ENCODE data around the gene RDH16.

Gene RDH16

DNA sequence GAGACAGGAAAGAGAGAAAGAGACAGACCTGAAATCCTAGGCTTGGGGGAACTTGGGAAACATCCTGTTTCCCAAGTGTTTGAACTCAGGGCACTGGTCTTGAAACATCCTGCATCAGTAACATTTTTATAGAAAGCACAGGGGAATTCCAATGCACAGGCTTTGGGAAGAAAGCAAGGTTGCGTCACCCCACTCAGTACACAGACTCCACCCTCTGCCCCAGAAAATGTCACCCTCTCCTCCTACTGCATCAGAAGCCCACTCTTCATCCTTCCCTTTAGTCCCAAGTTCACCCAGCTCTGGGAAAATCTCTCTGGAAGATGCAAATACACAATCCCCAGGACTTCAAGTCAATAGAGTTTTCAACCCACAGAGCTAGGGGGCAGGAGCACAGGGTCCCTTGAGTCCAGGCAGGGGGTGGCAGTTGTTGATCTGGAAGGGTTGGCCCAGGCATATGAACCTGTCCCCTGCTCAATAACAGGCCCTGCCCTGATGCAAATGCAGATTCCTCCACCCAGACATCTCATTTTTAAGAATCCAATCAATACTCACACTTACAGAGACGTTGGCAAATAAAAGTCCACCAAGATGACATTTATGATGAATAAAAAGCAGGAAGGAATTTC is 1.7 kb downstream of the RDH16 start:
- no peaks in the 10 kb centered on the region for H3F3A ChIP-seq (ENCODE audit: low read depth)
- H3K9me3 ChIP-seq (ENCODE audit: insufficient read depth, low read depth, low read length): 0 out of 2 replicates have a peak, but pooled peaks cover 3% of the 10 kb centered on the region
- no peaks in the 10 kb centered on the region for H4K20me1 ChIP-seq (ENCODE audit: insufficient read depth, low read length, poor library complexity, severe bottlenecking)
- TF ChIP-seq, protein P1, sequence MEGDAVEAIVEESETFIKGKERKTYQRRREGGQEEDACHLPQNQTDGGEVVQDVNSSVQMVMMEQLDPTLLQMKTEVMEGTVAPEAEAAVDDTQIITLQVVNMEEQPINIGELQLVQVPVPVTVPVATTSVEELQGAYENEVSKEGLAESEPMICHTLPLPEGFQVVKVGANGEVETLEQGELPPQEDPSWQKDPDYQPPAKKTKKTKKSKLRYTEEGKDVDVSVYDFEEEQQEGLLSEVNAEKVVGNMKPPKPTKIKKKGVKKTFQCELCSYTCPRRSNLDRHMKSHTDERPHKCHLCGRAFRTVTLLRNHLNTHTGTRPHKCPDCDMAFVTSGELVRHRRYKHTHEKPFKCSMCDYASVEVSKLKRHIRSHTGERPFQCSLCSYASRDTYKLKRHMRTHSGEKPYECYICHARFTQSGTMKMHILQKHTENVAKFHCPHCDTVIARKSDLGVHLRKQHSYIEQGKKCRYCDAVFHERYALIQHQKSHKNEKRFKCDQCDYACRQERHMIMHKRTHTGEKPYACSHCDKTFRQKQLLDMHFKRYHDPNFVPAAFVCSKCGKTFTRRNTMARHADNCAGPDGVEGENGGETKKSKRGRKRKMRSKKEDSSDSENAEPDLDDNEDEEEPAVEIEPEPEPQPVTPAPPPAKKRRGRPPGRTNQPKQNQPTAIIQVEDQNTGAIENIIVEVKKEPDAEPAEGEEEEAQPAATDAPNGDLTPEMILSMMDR (conservative IDR thresholded peaks at IDR 0.05; ENCODE audit: low read length): no peak
- no peak for TF ChIP-seq EZH2phosphoT487 (IDR thresholded peaks at IDR 0.05; ENCODE audit: borderline replicate concordance)
- no peaks in the 10 kb centered on the region for H3K4me1 ChIP-seq (ENCODE audit: insufficient read depth, low read length, poor library complexity, severe bottlenecking)
- no peaks in the 10 kb centered on the region for H3K9me2 ChIP-seq (replicated peaks; ENCODE audit: low read depth, low read length)
- H3K9ac ChIP-seq (ENCODE audit: low read depth, low read length, poor library complexity, severe bottlenecking): no peak overlapping the region
- H3K27me3 ChIP-seq (ENCODE audit: insufficient read depth, low read length, poor library complexity, severe bottlenecking): no peaks in the 10 kb centered on the region
- H3K4me3 ChIP-seq (ENCODE audit: low read length, poor library complexity, severe bottlenecking): no peak overlapping the region
- no peaks in the 10 kb centered on the region for H3K79me2 ChIP-seq (ENCODE audit: insufficient read depth, low read length)
- H2AFZ ChIP-seq (ENCODE audit: low read length): no peak overlapping the region
- no peak overlapping the region for H3K4me2 ChIP-seq (ENCODE audit: low read depth, low read length, poor library complexity, severe bottlenecking)
- no peaks in the 10 kb centered on the region for H3K36me3 ChIP-seq (ENCODE audit: insufficient read depth, low read length)

DNA sequence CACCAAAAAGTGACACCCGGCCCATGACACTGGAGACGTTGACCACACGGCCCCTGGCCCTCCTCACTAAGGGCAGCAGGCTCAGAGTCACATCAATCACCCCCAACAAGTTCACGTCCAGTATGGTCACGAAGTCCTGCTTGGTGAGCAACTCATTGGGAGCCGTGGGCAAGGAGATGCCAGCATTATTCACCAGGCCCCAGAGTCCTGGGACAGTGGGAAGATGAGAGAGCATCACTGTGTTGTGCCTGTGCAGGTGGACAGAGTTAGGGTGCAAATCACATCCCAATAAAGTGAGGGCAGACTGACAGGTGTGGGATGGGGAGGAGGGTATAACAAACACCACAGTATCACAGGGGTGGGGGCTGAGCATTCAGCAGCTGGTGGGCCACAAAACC is 2.5 kb downstream of the RDH16 start:
- Histone ChIP-seq H2AFZ (ENCODE audit: low read length) (no peak overlapping the region), H3K27me3 (ENCODE audit: insufficient read depth, low read length, poor library complexity, severe bottlenecking) (no peaks in the 10 kb centered on the region), H3K4me1 (ENCODE audit: insufficient read depth, low read length, poor library complexity, severe bottlenecking) (no peaks in the 10 kb centered on the region), H3K79me2 (ENCODE audit: insufficient read depth, low read length) (no peaks in the 10 kb centered on the region), H3K9me2 (replicated peaks; ENCODE audit: low read depth, low read length) (no peaks in the 10 kb centered on the region), H3K36me3 (ENCODE audit: insufficient read depth, low read length) (no peaks in the 10 kb centered on the region), H3K9ac (ENCODE audit: low read depth, low read length, poor library complexity, severe bottlenecking) (no peak overlapping the region), H3K4me3 (ENCODE audit: low read length, poor library complexity, severe bottlenecking) (no peak overlapping the region), H4K20me1 (ENCODE audit: insufficient read depth, low read length, poor library complexity, severe bottlenecking) (no peaks in the 10 kb centered on the region), H3F3A (ENCODE audit: low read depth) (no peaks in the 10 kb centered on the region), H3K4me2 (ENCODE audit: low read depth, low read length, poor library complexity, severe bottlenecking) (no peak overlapping the region), H3K9me3 (ENCODE audit: insufficient read depth, low read depth, low read length) (0 out of 2 replicates have a peak, but pooled peaks cover 3% of the 10 kb centered on the region)
- TF ChIP-seq, protein P1 (conservative IDR thresholded peaks at IDR 0.05; ENCODE audit: low read length): no peak
- TF ChIP-seq EZH2phosphoT487 (IDR thresholded peaks at IDR 0.05; ENCODE audit: borderline replicate concordance): no peak

DNA sequence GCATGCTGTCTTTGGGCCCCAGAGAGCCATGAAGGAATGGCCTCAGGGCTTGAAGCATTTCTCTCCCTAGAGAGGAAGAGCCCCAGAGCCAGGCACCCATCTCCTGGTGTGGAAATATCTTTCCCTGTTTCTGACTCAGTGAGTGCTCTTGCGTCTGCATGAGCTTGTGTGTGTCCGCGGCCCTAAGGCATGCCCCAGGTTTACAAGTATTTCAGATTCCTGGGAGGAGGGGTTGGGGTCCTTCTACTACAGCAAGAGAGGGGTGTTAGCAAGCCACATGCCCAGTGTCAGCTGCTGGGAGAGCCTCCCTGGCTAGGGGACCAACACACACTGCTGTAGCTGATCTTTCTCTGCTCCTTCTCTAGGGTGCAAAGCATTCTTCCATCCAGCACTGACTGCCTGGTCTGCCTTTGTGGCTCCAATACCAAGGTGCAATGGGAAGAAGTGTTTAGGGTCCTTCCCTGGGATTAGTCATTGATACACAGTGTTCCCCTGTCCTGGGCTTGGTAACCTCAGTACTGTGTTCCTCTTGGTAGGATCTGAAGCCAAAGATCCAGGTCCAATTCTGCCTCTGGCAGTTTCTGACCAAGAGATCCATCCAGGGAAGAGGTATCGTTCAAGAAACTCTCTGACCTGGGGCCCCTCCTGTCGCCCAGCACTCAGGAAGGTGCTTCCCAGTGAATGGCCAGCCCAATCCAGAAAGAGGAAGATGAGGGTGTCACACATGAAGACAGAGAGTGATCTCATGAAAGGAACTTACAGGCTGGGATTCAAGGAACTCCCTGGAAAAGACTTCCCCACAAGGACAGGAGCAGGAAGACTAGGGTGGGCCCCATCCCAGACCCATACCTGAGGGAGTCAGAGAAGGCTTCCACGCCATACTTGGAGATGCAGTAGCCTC is 3.1 kb downstream of the RDH16 start:
- Histone ChIP-seq H3K9me2 (replicated peaks; ENCODE audit: low read depth, low read length) (no peaks in the 10 kb centered on the region), H3K27me3 (ENCODE audit: insufficient read depth, low read length, poor library complexity, severe bottlenecking) (no peaks in the 10 kb centered on the region), H3K4me1 (ENCODE audit: insufficient read depth, low read length, poor library complexity, severe bottlenecking) (no peaks in the 10 kb centered on the region), H3K9ac (ENCODE audit: low read depth, low read length, poor library complexity, severe bottlenecking) (no peak overlapping the region), H3K4me3 (ENCODE audit: low read length, poor library complexity, severe bottlenecking) (no peak overlapping the region), H3F3A (ENCODE audit: low read depth) (no peaks in the 10 kb centered on the region), H3K79me2 (ENCODE audit: insufficient read depth, low read length) (no peaks in the 10 kb centered on the region), H3K9me3 (ENCODE audit: insufficient read depth, low read depth, low read length) (0 out of 2 replicates have a peak, but pooled peaks cover 3% of the 10 kb centered on the region), H3K36me3 (ENCODE audit: insufficient read depth, low read length) (no peaks in the 10 kb centered on the region), H4K20me1 (ENCODE audit: insufficient read depth, low read length, poor library complexity, severe bottlenecking) (no peaks in the 10 kb centered on the region), H3K4me2 (ENCODE audit: low read depth, low read length, poor library complexity, severe bottlenecking) (no peak overlapping the region), H2AFZ (ENCODE audit: low read length) (no peak overlapping the region)
- TF ChIP-seq, protein P1 (conservative IDR thresholded peaks at IDR 0.05; ENCODE audit: low read length): no peak
- TF ChIP-seq EZH2phosphoT487 (IDR thresholded peaks at IDR 0.05; ENCODE audit: borderline replicate concordance): no peak

Measured in Loucy (cell line).